Type B pancreatic cell (in vitro differentiated cells): ENCODE measurements around the gene SMCO3. TPM values are rescaled to one million over a fixed set of nuclear protein-coding genes. Genes with fewer than 3 reads are reported as not detected.
"Not testable (repeated sequence)": the region's sequence is repeated elsewhere in the genome, so short reads cannot be mapped to it uniquely, and the experiment has no call there.

Source experiments
- DNase-seq: peaks from one replicate; pipeline ENCODE4 v3.0.0; 2021; ENCODE audit warnings: mixed read lengths; ENCODE audit not compliant: unreplicated experiment; ENCODE audit errors: extremely low spot score
- H3K27ac Mint-ChIP-seq: 2 replicates; pipeline ENCODE4 v1.8.0; 2021; ENCODE audit warnings: mild to moderate bottlenecking, mixed read lengths
- H3K27me3 Mint-ChIP-seq: 2 replicates; pipeline ENCODE4 v1.8.0; 2021; ENCODE audit warnings: mixed read lengths
- H3K36me3 Mint-ChIP-seq: 2 replicates; pipeline ENCODE4 v1.8.0; 2021; ENCODE audit warnings: mixed read lengths
- H3K4me1 Mint-ChIP-seq: one replicate; pipeline ENCODE4 v1.8.0; 2021; ENCODE audit warnings: mixed read lengths; ENCODE audit not compliant: unreplicated experiment
- H3K4me3 Mint-ChIP-seq: 2 replicates; pipeline ENCODE4 v1.8.0; 2021; ENCODE audit warnings: mild to moderate bottlenecking, mixed read lengths
- H3K9me3 Mint-ChIP-seq: 2 replicates; pipeline ENCODE4 v1.8.0; 2021; ENCODE audit warnings: mixed read lengths
- total RNA-seq: library from RNA; stranded (reverse); gene quantifications from 2 replicates; pipeline ENCODE4 v1.2.1, GENCODE V29; 2021; ENCODE audit warnings: low replicate concordance
- TF ChIP-seq, protein P1 (sequence below): fragments of 200-600 bp; sonication (generic); conservative IDR thresholded peaks from 2 replicates; pipeline ENCODE4 v1.5.0; 2021; ENCODE audit warnings: antibody characterized with exemption, mild to moderate bottlenecking

SMCO3 gene
- total RNA-seq, 1 donor from 2014 or later, result not detected

- H3K9me3 Mint-ChIP-seq, result peaks cover 13% of the 10 kb centered on the region
- TF ChIP-seq, protein P1, sequence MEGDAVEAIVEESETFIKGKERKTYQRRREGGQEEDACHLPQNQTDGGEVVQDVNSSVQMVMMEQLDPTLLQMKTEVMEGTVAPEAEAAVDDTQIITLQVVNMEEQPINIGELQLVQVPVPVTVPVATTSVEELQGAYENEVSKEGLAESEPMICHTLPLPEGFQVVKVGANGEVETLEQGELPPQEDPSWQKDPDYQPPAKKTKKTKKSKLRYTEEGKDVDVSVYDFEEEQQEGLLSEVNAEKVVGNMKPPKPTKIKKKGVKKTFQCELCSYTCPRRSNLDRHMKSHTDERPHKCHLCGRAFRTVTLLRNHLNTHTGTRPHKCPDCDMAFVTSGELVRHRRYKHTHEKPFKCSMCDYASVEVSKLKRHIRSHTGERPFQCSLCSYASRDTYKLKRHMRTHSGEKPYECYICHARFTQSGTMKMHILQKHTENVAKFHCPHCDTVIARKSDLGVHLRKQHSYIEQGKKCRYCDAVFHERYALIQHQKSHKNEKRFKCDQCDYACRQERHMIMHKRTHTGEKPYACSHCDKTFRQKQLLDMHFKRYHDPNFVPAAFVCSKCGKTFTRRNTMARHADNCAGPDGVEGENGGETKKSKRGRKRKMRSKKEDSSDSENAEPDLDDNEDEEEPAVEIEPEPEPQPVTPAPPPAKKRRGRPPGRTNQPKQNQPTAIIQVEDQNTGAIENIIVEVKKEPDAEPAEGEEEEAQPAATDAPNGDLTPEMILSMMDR, result no peak
- peaks cover 5% of the 10 kb centered on the region for H3K4me1 Mint-ChIP-seq
- peaks cover 5% of the 10 kb centered on the region for H3K27me3 Mint-ChIP-seq
- peaks cover 51% of the 10 kb centered on the region for H3K36me3 Mint-ChIP-seq
- H3K4me3 Mint-ChIP-seq, result peak overlapping the region; percentile 61
- DNase-seq, result no peak
- no peak overlapping the region for H3K27ac Mint-ChIP-seq
Observed at GRCh38 chr12:14766649-14767215, 47.2 kb downstream of the SMCO3 start.

DNA sequence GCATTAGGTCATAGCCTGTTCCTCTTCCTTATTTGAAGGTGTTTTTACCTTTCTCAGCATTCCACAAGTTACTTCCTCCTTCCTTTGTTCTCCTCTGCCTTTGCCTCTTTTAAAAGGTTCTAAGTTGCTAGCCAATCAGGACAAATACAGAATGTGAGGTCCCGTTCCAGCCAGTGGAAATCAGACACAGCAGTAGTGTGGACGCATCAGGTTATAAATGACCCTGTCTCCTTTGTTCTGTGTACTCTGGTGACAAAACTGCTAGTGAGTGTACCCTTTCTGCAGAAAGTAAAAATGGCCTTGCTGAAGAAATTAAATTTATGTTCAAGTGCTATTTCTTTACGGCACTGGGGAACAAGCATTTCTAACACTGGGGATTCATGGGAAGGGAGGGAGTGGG lies 48.0 kb downstream of the SMCO3 start:
- H3K27me3 Mint-ChIP-seq, H3K4me1 Mint-ChIP-seq, DNase-seq: not testable (repeated sequence)
- H3K27ac Mint-ChIP-seq, result peak overlapping the region; percentile 65
- peaks cover 56% of the 10 kb centered on the region for H3K36me3 Mint-ChIP-seq
- peak overlapping the region; percentile 16 for H3K4me3 Mint-ChIP-seq
- H3K9me3 Mint-ChIP-seq, result peaks cover 13% of the 10 kb centered on the region

DNA sequence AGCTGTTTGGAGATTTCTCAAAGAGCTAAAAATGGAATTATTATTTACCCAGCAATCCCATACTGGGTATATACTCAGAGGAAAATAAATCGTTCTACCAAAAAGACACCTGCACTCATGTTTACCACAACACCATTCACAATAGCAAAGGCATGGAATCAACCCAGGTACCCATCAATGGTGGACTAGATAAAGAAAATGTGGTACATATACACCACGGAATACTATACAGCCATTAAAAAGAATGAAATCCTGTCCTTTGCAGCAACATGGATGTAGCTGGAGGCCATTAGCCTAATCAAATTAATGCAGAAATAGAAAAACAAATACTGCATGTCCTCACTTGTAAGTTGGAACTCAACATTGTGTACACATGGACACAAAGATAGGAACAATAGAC lies 48.6 kb downstream of the SMCO3 start:
- H3K36me3 Mint-ChIP-seq, result peaks cover 51% of the 10 kb centered on the region
- H3K4me1 Mint-ChIP-seq, result peaks cover 5% of the 10 kb centered on the region
- no peaks in the 10 kb centered on the region for H3K27me3 Mint-ChIP-seq
- peaks cover 13% of the 10 kb centered on the region for H3K9me3 Mint-ChIP-seq
- no peak overlapping the region for H3K4me3 Mint-ChIP-seq
- DNase-seq, result no peak
- no peak overlapping the region for H3K27ac Mint-ChIP-seq
- TF ChIP-seq, protein P1, result no peak

- H3K4me3 Mint-ChIP-seq, H3K4me1 Mint-ChIP-seq, H3K9me3 Mint-ChIP-seq, DNase-seq, H3K27me3 Mint-ChIP-seq, H3K27ac Mint-ChIP-seq: not testable (repeated sequence)
- peaks cover 32% of the 10 kb centered on the region for H3K36me3 Mint-ChIP-seq
Observed at GRCh38 chr12:14759711-14760280, 54.2 kb downstream of the SMCO3 start.

DNA sequence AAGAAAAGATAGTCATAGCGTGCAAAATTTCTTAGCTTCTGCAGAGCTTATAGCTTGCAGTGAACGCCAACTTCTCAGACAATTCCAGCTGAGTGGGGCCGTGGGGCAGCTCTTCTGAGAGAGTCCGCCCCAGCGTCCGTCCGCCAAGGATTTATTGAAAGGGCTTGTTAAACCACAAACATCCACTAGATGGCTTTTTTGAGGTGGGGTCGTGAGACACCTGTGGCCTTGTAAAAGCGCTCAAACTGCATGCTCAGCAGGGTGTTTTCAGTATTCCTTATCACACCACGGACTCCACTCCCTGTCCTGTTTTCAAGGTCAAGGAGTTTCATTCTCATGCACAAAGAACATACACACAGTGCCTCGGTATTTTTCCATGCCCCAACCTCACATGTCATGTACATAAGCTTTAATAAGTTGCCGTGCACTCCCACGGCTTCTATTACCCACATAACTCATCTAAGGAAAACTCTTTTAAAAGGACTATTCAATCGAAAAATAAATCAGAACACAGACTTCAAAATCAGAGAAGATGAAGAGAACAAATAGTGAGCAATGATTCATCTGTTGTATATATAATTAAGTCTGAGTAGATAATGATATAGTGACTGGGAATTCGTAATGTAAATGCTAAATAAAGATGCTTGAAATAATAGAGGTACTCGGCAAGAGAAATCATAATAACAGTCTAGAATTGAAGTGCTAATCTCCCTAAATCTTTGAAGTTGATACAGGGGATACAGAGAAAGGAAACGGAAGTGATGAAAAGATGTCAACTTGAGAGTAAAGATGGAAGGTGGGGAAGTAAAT lies 57.4 kb downstream of the SMCO3 start:
- no peaks in the 10 kb centered on the region for H3K27me3 Mint-ChIP-seq
- H3K4me1 Mint-ChIP-seq, result no peaks in the 10 kb centered on the region
- peaks cover 21% of the 10 kb centered on the region for H3K36me3 Mint-ChIP-seq
- H3K27ac Mint-ChIP-seq, result peak overlapping the region; percentile 35
- no peaks in the 10 kb centered on the region for H3K9me3 Mint-ChIP-seq
- no peak for DNase-seq
- peak overlapping the region; percentile 6 for H3K4me3 Mint-ChIP-seq
- TF ChIP-seq, protein P1, result peak; percentile 75

Other genes with a start within 250 kb of the SMCO3 start
- gene PLBD1, start 246.3 kb downstream of the SMCO3 start, total RNA-seq, result 21.1 and 30.5 TPM in 2 replicates
- gene GUCY2C, start 117.6 kb downstream of the SMCO3 start, total RNA-seq, result 2.1 and 21.2 TPM in 2 replicates
- gene WBP11, start 10.7 kb downstream of the SMCO3 start, total RNA-seq, result 86.3 and 134 TPM in 2 replicates
- 1.9 and 2.7 TPM in 2 replicates for gene C12orf60, start 10.5 kb downstream of the SMCO3 start, total RNA-seq
- 0.22 and 0.81 TPM in 2 replicates for gene ART4, start 29.3 kb upstream of the SMCO3 start, total RNA-seq
- gene MGP, start 71.7 kb upstream of the SMCO3 start, total RNA-seq, result 5.4 and 41.1 TPM in 2 replicates
- gene ERP27, start 124.4 kb upstream of the SMCO3 start, total RNA-seq, result 12.4 and 42.3 TPM in 2 replicates
- 17.0 and 60.8 TPM in 2 replicates for gene ARHGDIB, start 147.4 kb upstream of the SMCO3 start, total RNA-seq
- gene PDE6H, start 158.9 kb upstream of the SMCO3 start, total RNA-seq, result not detected in 2 replicates